Fibroblast of villous mesenchyme (primary cell): ENCODE results near the gene KCNMA1. TPM values are rescaled to one million over a fixed set of nuclear protein-coding genes. Genes with fewer than 3 reads are reported as not detected.

Source experiments
- DNase-seq: peaks from one replicate; pipeline ENCODE4 v3.0.0-alpha.2; 2010; ENCODE audit warnings: low read depth
- H3K4me3 ChIP-seq: 2 replicates; pipeline ENCODE4 v1.5.1; 2011; ENCODE audit warnings: low read depth, mild to moderate bottlenecking, low read length
- CTCF ChIP-seq: IDR thresholded peaks from 2 replicates; pipeline ENCODE4 v1.5.1; 2012; ENCODE audit warnings: low read depth, mild to moderate bottlenecking, low read length; ENCODE audit not compliant: insufficient read depth
- total RNA-seq: library from RNA; depleted of rRNA; stranded (reverse); fragments of >200 nt; gene quantifications from 2 replicates; pipeline ENCODE4 v1.2.3, GENCODE V29; 2012

Gene KCNMA1
- total RNA-seq, 1 donor, result 36.7 TPM

GRCh38 chr10:77318739-77319138 is 318.9 kb downstream of the KCNMA1 start:
- TF ChIP-seq CTCF, result no peak
- H3K4me3 ChIP-seq, result no peak overlapping the region
- DNase-seq, result no peak

GRCh38 chr10:77317221-77317620 is 320.4 kb downstream of the KCNMA1 start:
- no peak overlapping the region for H3K4me3 ChIP-seq
- DNase-seq, result no peak
- TF ChIP-seq CTCF, result no peak

- TF ChIP-seq CTCF, result no peak
- DNase-seq, result no peak
- H3K4me3 ChIP-seq, result no peak overlapping the region
These were observed 322.0 kb downstream of the KCNMA1 start for GRCh38 chr10:77315496-77316129.

GRCh38 chr10:77313066-77313750 is 324.4 kb downstream of the KCNMA1 start:
- no peak overlapping the region for H3K4me3 ChIP-seq
- DNase-seq, result no peak
- TF ChIP-seq CTCF, result no peak

GRCh38 chr10:77311186-77311585 is 326.4 kb downstream of the KCNMA1 start:
- no peak for TF ChIP-seq CTCF
- DNase-seq, result no peak
- no peak overlapping the region for H3K4me3 ChIP-seq

GRCh38 chr10:77310288-77310840 is 327.2 kb downstream of the KCNMA1 start:
- DNase-seq, result no peak
- no peak for TF ChIP-seq CTCF
- H3K4me3 ChIP-seq, result no peak overlapping the region
